ENCODE data around the gene KCNMA1.

The KCNMA1 gene

GRCh38 chr10:77041636-77042258 lies 595.9 kb downstream of the KCNMA1 start:
- no peak for DNase-seq (ENCODE audit: low spot score)

GRCh38 chr10:77038407-77038806 lies 599.2 kb downstream of the KCNMA1 start:
- DNase-seq (ENCODE audit: low spot score), result no peak

DNA sequence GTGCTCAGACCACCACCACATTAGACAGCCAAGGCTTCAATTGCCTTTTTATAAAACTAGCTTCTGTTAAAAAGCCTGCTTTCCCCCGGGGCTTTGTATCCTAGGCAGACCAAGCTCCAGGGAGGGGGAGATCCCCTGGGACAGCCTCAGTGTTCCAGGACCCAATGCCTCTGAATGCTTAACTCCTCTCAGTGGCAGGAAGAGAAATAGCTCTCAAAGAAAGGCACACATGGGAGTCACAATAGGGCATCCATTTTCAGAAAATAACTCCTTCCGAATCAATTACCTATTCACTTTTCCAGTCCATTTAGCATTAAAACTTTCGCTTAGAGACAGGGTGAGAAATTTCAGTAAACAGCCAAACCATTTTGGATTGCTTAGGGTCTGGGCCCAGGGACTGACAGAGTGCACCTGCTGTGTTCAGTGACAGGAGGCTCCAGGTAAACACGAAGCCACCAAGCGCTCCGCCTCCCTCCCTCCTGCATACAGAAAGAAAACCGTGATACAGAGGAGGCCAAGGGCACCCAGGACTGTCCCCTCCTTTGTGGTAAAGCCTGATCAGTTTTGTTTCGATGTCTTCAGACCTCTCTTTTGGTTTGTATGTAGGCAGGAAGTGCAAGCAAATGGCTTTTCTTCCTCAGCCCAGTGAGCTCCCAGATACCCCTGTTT lies 599.7 kb downstream of the KCNMA1 start:
- no peak for DNase-seq (ENCODE audit: low spot score)

- DNase-seq (ENCODE audit: low spot score), result no peak
Measured at GRCh38 chr10:77036993-77037734, 600.4 kb downstream of the KCNMA1 start.

- DNase-seq (ENCODE audit: low spot score), result no peak
Measured at GRCh38 chr10:77036276-77036675, 601.3 kb downstream of the KCNMA1 start.

DNA sequence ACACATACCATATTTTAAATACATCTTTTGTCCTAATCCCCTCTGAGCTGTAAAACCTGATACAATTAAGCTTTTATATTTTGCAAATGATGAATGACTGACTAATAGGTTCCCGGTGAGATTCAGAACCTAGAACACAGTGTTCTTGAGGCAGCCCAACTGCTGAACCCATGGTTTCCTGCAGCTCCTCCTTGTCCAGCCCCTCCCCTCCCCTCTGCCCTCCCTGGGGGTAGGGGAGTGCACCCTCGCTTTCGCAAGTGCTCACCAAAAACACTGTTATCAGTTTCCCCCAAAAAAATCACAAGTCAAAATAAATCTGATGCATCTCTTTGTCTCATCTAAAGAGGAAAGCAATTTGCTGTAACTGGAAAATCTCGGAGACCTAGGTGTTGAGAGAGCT lies 602.8 kb downstream of the KCNMA1 start:
- DNase-seq (ENCODE audit: low spot score), result no peak

DNA sequence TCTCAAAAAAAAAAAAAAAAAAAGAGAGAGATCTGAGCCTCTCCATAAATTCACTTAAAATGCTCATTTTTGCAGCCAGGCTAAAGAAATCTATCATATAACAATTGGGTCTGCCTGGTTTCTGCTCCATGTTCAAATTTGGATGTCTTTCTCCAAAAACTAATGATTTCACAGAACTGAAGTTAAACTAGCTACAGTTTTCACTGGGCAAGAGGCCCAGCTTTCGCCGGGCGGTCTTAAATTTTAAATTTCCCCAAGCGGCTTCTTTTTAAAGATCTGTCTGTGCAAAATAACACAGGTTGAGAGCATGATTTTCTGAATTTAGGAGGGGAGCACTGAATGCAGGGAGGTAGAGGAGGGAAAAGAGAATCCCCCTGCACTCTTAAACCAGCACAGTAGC lies 603.4 kb downstream of the KCNMA1 start:
- DNase-seq (ENCODE audit: low spot score), result no peak

DNA sequence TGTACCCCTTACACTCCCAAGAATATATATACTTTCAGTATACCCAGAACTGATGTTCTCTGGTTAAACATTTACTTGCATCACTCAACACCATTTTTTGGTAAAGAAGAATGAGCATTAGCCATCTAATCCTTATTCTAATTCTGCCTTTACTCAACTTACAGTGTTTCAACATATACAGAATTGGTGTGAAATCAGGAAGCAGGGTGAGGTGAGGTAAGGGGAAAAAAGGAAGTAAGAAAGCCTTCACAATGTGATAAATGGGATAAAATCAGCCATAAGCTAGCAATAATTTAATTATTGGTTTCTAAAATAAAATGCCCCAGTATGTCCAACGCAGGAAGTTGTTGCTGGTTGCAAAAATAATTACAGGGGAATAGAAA lies 605.4 kb downstream of the KCNMA1 start:
- DNase-seq (ENCODE audit: low spot score), result no peak

DNA sequence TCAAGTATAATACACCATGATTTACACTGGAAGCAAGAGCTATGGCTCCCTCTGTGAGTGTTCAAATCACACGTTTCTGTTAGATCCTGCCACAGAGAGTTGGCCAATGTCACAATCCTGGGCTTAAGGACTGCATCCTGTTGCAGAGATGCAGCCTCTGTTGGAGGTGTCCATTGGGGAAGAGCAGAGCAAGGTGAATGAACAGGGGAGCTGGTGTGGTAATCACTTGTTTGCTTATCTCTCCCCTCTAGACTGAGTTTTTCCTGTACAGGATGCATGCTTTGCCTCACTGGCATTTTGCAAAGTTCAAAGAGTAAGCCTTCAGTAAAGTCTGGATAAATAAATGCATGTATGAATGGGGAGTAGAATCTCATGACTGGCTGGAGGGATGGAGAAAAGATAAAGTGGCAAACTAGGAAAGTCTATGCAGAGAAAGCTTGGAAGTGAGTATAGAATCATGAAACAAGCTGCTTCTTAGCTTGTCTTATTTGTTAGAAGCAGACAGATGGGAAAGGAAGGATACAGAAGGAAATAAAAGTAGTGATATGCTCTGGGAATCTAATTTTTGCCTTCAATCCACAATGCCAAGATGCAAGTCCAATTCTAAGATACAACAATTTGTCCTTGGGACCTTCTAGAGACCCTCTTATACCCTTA lies 605.9 kb downstream of the KCNMA1 start:
- DNase-seq (ENCODE audit: low spot score), result no peak

DNA sequence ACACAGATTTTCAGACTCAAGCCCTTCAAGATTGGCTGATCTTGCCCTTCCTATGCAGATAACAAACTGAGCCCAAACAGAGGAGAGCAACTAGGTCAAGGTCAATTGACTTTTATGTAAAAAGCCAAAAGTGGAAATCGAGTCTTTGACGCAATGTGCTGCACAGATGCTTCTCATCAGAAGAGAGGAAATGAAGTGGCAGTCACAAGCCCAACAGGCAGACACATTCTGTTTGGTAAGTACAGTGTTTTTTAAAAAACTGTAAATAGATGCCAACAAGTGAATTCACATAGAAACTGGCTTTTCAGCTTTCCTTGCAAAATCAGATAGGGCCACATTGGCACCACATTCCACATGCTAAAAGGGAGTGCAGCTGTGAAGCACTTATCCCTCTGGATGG lies 606.6 kb downstream of the KCNMA1 start:
- no peak for DNase-seq (ENCODE audit: low spot score)

DNA sequence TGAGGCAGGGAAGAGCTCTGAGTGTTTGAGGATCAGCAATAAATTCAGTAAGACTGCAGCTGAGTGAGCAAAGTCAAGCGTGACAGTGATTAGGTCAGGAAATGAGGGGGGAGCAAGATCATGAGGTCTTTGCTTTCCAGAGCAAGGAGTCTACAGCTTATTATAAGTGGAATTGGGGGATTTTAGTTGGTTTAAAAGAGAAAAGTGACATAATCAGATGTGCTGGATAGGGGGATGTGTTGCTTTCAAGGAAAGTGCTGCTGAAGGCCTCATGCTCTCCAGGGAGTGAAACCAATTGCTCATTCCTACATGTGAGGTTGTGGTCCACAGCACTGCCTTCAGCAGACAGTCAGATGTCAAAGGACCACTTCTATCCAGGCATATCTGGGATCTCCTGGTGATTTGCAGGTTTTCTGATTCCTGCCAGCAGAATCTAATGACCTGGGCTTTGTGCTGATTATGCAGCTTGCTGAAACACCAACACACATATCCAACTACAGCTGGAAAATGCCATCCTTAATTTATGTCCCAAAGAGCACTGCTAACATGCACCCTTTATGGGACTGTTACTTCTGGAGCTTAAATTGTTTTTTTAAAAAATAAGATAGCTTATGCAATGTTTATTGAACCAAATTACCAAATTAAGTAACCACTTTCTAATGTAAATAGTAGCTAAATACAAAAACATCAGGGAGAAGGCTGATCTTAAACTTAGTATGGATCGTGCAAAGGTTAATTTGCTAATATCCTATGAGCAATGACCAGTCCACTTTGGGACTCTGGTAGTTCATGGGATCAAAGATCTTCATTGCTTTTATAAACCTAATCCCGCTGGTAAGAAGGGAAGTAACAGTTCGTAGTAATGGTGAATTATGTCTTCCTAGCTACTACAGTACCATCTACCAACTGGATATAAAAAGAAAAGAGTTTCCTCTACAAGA lies 607.6 kb downstream of the KCNMA1 start:
- no peak for DNase-seq (ENCODE audit: low spot score)

- no peak for DNase-seq (ENCODE audit: low spot score)
Measured at GRCh38 chr10:77028042-77028441, 609.6 kb downstream of the KCNMA1 start.

DNA sequence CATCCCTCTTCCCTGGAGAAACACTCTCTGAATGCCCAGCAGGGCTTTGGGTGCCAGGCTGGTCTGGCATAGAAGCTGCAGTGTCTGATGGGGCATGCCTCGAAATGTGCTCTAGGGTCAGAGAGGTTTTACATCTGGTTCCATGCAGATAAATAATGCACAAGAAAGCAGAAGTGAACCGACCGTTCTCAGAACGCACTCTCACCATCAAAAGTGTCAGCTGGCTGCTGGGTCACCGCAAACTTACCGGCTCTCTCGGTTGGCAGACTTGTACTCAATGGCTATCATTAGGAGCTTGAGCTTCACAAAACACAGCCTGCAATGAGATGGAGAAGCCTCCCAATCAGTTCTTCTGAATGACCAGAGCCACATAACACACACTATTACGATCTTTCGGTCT lies 610.0 kb downstream of the KCNMA1 start:
- DNase-seq (ENCODE audit: low spot score), result no peak

DNA sequence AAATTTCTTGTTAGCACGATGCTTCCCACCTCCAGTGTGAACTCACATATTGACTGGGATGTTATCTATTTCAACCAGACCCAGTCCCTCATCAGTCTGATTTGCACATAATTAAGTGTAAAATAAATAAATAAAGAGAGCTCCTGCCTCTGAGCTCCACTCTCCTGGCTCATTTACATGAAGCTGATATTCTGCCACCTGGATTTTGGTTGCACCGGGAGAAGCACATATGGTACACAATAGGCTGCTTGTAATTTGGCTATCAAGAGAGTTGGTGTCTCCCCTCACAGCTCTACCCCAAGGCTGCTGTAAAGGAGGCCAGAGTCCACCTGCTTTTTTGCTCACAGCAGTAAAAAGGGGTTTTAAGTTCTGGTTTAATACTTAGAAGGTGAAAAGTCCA lies 610.5 kb downstream of the KCNMA1 start:
- DNase-seq (ENCODE audit: low spot score), result no peak

DNA sequence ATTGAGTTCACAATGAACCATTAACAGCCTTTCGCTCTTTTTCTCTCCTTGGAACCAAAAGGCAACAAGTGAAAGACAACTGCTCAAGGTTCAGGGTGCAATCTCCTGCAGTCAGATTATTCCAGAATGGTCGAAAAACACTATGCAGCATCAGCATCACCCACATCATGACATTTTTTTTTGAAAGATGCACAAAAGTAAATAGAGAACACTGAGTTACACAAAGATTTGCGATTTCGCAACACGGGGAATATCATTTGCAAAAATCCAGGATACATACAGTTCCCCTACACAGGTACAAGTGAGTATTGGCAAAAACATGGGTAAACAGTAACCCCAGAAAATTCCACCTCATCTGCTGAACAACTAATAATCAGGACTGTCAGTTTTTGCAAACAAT lies 611.5 kb downstream of the KCNMA1 start:
- no peak for DNase-seq (ENCODE audit: low spot score)

GRCh38 chr10:77024461-77024860 lies 613.1 kb downstream of the KCNMA1 start:
- no peak for DNase-seq (ENCODE audit: low spot score)

DNA sequence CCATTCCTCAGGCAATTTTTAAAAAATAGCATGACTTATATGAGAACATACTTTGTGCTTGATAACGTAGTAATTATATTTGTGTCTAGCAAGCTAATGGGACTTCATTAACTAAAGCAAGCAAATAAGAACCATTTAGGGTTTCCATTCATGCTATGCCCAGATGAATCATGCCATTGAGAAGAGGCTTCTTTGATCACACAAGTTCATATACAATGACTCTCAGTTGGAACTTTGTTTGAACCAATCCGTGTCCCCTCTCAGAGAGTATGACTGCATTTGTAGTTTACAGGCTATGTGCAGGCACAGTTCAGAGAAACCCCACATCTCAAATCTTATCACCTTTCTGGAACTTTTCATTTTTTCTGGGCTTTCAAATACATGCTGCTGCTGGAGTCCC lies 614.2 kb downstream of the KCNMA1 start:
- DNase-seq (ENCODE audit: low spot score), result no peak

DNA sequence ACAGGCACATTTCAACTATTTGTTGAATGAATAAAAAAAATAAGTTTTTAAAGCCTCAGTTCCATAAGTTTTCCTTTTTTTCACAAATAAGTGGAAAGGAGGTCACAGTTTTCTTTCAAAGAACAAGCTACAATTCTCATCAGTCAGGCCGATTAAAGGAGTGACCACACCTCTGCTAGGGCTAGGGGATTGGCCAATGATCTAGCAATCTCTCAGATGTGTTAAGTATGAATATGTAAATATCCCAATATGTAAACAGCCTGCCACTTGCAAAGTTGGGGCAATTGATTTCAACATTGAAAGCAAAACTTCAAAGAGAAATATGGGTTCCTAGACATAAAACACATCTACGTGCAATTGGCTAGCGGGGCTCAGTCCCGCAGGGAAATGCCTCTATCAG lies 614.9 kb downstream of the KCNMA1 start:
- no peak for DNase-seq (ENCODE audit: low spot score)

DNA sequence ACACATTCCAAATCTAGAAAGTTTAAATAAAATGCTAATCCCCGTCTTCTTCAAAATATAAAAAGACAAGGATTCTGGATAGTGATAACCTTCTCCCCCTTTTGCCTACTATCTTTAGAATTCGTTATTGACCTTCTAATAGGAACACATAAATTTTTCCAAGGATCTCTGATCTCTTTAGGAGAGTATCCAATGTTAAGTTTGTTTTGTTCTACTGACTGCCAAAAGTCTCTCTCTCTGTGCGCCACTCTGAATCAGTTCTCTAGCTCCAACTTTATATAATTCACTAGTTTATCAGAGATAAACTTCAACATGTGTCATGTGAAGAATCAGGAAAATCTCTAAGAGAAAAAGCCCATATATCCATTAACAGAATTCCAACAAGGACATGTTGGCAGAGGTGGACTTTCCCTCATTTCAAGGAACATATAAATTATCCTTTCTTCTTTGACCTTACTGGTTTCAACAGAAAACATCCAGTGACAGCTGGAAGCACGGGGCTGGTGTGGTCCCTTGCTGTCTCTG lies 615.6 kb downstream of the KCNMA1 start:
- no peak for DNase-seq (ENCODE audit: low spot score)

- no peak for DNase-seq (ENCODE audit: low spot score)
Measured at GRCh38 chr10:77020426-77021040, 617.1 kb downstream of the KCNMA1 start.

DNA sequence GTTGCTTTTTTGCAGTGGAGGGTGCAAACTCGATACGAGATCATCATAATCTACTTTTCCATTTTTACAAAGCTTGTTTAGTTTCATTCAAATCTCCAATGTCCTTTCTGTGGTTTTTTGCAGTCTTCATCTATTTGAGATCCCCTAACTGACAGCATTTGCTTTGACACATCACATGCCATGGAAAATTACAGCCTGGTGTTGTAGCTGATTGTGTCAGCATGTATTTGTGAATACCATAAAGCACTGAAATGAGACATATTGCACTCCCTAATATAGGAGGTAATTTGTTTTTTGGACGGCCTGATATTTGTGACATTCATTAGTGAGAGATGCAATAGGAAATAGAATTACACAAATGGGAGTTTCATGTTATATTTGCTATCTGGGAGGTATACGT lies 620.8 kb downstream of the KCNMA1 start:
- no peak for DNase-seq (ENCODE audit: low spot score)
